IPS-11a (cell line): ENCODE data around the gene AGMO.

Experiments used
- H3K4me3 ChIP-seq: one replicate; pipeline ENCODE4 v1.5.1; 2013; ENCODE audit warnings: low read depth, low read length, control low read depth

Gene AGMO

GRCh38 chr7:15561835-15562234 is at the start of gene AGMO:
Gene AGMO, minus strand, starts transcription at chr7:15562015.
- H3K4me3 ChIP-seq = no peak within 1 kb of the TSS

GRCh38 chr7:15610503-15610902 is 48.7 kb upstream of the AGMO start:
- H3K4me3 ChIP-seq = no peak overlapping the region

DNA sequence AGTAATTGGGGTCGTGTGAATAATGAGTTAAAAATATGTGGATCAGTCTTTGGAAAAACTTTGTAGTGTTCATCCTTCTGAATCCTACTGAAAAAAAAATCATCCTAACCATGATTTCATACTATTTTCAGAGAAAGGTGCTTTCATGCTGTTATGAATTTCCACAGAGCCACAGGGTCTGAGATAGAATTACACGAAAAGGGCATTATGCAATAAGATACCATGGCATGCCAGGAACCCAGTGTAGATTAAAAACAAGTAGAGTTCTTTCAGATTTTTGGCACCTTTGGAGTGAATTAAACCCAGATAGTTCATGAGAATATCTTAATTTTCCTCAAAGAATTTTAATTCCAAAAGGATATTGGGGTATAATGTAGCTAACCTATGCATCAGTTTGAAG is 47.5 kb upstream of the AGMO start:
- H3K4me3 ChIP-seq = no peak overlapping the region

DNA sequence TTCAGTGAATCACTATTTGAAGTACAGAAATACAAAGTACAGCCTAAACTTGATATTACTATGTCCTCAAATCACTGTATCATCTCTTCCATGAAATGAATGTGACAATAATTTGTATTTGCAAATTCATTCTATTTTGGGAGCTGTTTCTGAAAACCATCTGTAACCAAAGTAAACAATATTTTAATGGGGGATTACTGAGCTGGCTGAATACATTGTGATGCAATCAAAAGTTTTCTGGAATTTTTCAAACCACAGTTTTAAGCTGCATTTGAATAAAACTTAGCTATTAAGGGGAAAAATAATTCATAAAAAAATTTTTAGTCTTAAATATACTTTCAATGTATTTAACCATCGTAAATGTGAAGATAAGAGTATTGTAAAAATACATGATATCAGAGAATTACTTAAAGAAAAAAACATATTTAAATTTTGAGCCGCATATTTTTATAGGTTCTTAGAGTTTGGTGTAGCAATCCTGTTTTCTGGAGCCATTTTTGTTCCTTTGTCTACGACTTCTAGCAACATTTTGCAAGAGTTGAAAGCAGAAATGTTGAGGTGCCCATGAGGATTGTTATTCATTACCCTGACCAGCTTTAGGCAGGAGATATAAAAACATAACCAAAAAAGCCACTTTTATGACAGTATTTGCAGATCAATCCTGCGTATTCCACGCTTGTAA is 45.9 kb upstream of the AGMO start:
- H3K4me3 ChIP-seq = no peak overlapping the region

GRCh38 chr7:15606561-15606960 is 44.7 kb upstream of the AGMO start:
- H3K4me3 ChIP-seq = no peak overlapping the region

DNA sequence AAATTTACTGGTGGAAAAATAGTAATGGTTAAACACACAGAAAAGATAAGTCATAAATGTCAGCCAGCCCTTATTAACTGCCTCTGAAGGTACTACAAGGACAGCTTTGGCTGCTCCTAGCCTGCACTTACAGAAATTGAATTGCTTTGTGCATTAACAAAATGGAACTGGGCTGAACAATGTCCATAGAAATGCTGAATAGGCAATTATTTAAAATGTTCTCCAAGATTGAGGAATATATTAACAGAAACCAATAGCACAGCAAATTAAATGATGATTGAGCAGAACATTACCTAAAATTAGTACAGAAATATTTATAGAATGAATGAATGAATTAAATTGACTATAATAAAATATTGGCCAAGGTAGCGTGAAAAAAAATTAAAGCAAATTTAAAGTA is 42.4 kb upstream of the AGMO start:
- no peak overlapping the region for H3K4me3 ChIP-seq

- no peak overlapping the region for H3K4me3 ChIP-seq
Observed at GRCh38 chr7:15603124-15603523, 41.3 kb upstream of the AGMO start.

- no peak overlapping the region for H3K4me3 ChIP-seq
Observed at GRCh38 chr7:15602236-15602635, 40.4 kb upstream of the AGMO start.

DNA sequence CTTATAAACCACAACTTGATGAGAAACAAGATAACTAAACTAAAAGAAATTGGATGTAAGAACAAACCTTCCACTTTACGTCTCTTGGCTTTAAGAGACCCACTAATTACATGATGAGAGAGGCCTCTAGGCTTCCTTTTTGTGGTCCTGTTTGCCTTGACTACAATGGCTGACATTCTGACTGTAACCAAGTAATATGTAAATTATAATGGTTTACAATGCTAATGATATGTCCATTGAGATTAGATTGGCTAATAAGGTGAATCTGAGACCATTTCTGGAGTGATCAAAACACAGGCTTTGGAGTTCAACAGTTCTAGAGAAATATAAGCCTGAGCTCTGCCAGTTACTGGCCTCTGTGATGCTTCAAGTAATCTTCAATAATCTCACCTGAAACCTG is 39.4 kb upstream of the AGMO start:
- no peak overlapping the region for H3K4me3 ChIP-seq

- no peak overlapping the region for H3K4me3 ChIP-seq
Observed at GRCh38 chr7:15600298-15600697, 38.5 kb upstream of the AGMO start.

DNA sequence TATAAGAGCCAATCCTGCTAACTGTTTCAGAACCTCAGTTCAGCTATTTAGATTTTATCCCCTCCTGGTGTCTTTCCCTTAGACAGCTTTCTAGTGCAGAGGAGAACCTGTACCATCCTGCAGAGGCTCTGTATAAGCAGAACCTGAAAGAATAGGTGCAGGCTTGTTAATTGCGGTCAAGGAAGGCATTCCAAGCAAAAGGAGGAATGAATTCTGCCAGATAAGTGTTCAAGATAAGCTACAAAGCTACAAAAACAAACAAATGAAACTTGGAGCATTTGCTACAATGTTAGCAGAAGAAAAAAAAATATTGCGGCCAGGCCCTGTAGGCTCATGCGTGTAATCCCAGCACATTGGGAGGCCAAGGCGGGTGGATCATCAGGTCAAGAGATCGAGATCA is 32.6 kb upstream of the AGMO start:
- H3K4me3 ChIP-seq = no peak overlapping the region

DNA sequence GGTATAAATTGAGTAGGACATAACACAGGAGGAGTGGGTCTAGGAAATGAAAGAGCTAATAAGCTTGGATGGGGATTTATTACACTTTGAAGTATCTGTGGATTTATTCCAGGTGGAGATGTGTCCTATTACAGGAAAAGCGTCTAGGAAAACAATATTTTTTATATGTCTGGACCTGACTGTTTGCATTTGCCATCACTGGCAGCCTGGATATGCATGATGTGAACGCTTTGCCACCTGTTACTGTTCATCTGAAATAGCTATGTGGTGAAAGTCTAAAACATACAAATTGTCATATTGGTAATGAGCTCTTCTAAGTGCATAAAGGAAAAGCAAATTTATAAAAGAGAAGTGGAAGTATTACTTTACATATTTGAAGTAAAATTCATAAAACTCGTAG is 31.6 kb upstream of the AGMO start:
- H3K4me3 ChIP-seq = no peak overlapping the region

- H3K4me3 ChIP-seq = no peak overlapping the region
Observed at GRCh38 chr7:15586266-15586665, 24.5 kb upstream of the AGMO start.

- no peak overlapping the region for H3K4me3 ChIP-seq
Observed at GRCh38 chr7:15584575-15584974, 22.8 kb upstream of the AGMO start.

GRCh38 chr7:15582773-15583172 is 21.0 kb upstream of the AGMO start:
- H3K4me3 ChIP-seq = no peak overlapping the region

DNA sequence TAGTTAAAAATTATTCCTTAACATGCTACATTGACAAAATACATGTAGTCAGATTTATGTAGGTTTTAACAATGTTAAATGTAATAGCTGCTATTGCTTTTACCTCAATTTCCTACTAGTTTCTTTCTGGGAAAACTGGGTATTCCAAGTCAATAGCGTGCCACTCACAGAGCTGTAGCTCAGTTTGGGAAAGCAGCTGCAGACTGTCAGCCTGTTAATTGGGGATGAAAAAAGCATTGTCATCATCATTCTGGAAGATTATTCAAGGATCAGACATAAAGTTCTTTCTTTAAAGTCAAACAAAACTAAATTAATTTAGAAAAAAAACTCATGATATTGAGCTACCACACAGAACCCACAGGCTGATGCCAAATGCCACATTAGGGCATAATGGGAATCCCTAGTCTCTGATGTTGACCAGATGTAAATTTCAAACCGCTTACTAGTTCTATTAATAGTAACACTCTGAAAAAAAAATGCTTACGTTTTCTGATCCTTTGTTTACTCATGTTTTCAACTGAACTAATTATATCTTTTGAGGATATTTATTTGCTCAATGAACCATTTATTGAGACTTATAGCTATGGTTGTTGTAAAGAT is 19.6 kb upstream of the AGMO start:
- no peak overlapping the region for H3K4me3 ChIP-seq

GRCh38 chr7:15580604-15581351 is 19.0 kb upstream of the AGMO start:
- H3K4me3 ChIP-seq = no peak overlapping the region

DNA sequence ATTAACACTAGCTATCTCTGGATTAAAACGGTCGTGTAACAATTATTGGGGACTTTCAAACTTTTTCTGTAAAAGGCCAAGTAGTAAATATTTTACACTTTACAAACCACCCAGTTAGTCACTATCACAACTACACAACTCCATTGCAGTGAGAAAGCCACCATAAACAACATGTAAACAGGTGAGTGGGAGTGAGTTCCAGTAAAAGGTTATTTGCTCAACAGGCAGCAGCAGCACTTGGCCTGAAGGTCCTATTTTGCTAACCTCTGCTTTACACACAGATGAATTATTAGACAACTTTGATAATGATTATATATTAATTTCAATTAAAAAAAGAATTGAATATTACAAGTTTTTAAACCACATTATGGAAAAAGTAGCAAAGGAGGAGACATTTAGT is 15.8 kb upstream of the AGMO start:
- H3K4me3 ChIP-seq = no peak overlapping the region

DNA sequence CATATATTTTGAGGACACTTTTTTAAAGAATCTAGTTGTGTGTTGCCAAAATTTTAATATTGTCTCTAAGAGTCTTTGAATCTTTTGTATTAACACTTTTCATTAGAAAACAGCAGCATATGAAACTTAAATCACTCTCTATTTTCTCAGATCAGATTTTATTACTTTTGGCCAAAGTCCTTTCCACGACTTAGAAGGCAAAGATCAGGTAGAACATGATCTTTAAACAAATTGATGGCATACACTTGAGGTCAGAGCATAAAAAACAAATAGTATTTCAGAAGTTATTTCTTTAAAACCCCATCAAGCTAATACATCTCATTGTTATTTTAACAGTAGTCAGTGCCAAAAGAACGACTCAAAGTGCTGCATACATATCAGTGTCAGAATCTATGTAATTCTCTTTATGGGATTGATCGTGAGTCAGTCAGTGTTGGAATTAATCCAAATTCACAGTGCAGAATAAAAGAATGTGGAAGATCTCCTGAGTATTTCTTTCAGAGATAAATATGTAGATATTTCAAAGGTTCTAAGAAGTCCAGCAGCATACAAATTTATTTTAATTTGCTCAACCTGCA is 9.6 kb upstream of the AGMO start:
- no peak overlapping the region for H3K4me3 ChIP-seq

DNA sequence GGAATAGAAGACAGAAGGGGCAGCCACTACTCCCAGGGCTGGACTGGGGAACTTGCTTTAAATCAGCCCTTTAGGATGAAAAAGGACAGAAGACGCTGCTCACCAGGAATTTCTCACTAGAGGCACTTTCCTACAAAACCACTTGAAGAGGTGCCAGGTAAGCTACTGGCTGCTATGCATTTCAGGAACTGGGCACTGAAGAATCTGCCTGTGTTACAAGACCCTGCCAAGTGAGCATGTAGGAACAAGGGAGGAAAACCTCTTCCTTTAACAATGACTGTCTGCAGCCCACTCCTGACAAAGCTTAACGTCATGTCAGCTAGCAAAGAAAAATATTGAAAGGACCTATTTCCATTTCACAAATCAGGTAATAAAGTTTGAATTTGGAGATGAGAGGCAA is 5.8 kb upstream of the AGMO start:
- no peak overlapping the region for H3K4me3 ChIP-seq

- no peak overlapping the region for H3K4me3 ChIP-seq
Observed at GRCh38 chr7:15567036-15567435, 5.2 kb upstream of the AGMO start.

DNA sequence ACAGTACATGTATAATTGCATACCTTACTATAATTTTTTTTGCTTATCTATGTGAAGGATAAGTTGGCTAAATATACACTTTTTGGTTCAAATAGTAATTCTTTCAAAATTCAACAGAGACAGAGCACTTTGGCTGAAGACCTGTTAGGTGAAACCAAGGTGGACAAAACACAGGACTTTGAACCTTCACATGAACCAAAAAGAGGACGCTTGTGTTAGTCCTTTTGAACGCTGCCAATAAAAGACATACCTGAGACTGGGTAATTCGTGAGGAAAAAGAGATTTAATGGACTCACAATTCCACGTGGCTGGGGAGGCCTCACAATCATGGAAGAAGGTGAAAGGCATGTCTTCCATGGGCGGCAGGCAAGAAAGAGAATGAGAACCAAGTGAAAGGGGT is 4.7 kb upstream of the AGMO start:
- no peak overlapping the region for H3K4me3 ChIP-seq
